ENCODE results near the gene CAPN12.

The CAPN12 gene

GRCh38 chr19:38690146-38690545 lies 54.1 kb downstream of the CAPN12 start:
- H2AFZ ChIP-seq (ENCODE audit: low read depth, low read length), result no peak overlapping the region
- peaks cover 16% of the 10 kb centered on the region for H3K36me3 ChIP-seq (replicated peaks; ENCODE audit: low read depth, low read length)
- H3K27ac ChIP-seq (ENCODE audit: low read length), result no peak overlapping the region
- no peak overlapping the region for H3K9ac ChIP-seq (ENCODE audit: low read length)
- H4K20me1 ChIP-seq (ENCODE audit: insufficient read depth, low read length), result peaks cover 26% of the 10 kb centered on the region
- peaks cover 93% of the 10 kb centered on the region for H3K79me2 ChIP-seq (ENCODE audit: low read length)
- no peak for TF ChIP-seq CTCF (IDR thresholded peaks at IDR 0.05; ENCODE audit: low read depth, low read length)
- no peak for TF ChIP-seq EZH2phosphoT487 (IDR thresholded peaks at IDR 0.05; ENCODE audit: low read depth)
- no peaks in the 10 kb centered on the region for H3K27me3 ChIP-seq (ENCODE audit: low read depth, low read length)
- no peaks in the 10 kb centered on the region for H3K9me3 ChIP-seq (ENCODE audit: insufficient read depth, low read length)
- H3K4me1 ChIP-seq (ENCODE audit: low read length), result peaks cover 63% of the 10 kb centered on the region
- H3K4me3 ChIP-seq (ENCODE audit: low read length), result no peak overlapping the region
- no peak overlapping the region for H3K4me2 ChIP-seq (ENCODE audit: low read length)

GRCh38 chr19:38687837-38688378 lies 56.4 kb downstream of the CAPN12 start:
- peak overlapping the region; percentile 61; the same call in 1 of the 2 replicates for H3K4me2 ChIP-seq (ENCODE audit: low read length)
- peaks cover 11% of the 10 kb centered on the region; the same call in 1 of the 2 replicates for H4K20me1 ChIP-seq (ENCODE audit: insufficient read depth, low read length)

GRCh38 chr19:38686530-38686888 lies 57.8 kb downstream of the CAPN12 start:
- Histone ChIP-seq H3K79me2 (ENCODE audit: low read length) (peaks cover 96% of the 10 kb centered on the region), H3K36me3 (replicated peaks; ENCODE audit: low read depth, low read length) (peaks cover 23% of the 10 kb centered on the region), H3K4me2 (ENCODE audit: low read length) (peak overlapping the region; percentile 72), H3K4me3 (ENCODE audit: low read length) (peak overlapping the region; percentile 18; the same call in 1 of the 2 replicates), H3K4me1 (ENCODE audit: low read length) (peaks cover 69% of the 10 kb centered on the region), H3K9me3 (ENCODE audit: insufficient read depth, low read length) (no peaks in the 10 kb centered on the region), H4K20me1 (ENCODE audit: insufficient read depth, low read length) (no peaks in the 10 kb centered on the region), H2AFZ (ENCODE audit: low read depth, low read length) (no peak overlapping the region), H3K9ac (ENCODE audit: low read length) (peak overlapping the region; percentile 52), H3K27ac (ENCODE audit: low read length) (peak overlapping the region; percentile 82), H3K27me3 (ENCODE audit: low read depth, low read length) (no peaks in the 10 kb centered on the region)
- TF ChIP-seq CTCF (IDR thresholded peaks at IDR 0.05; ENCODE audit: low read depth, low read length) (no peak), EZH2phosphoT487 (IDR thresholded peaks at IDR 0.05; ENCODE audit: low read depth) (no peak)

More at GRCh38 chr19:38687837-38688378, 56.4 kb downstream of the CAPN12 start:
- H2AFZ ChIP-seq (ENCODE audit: low read depth, low read length), result no peak overlapping the region
- TF ChIP-seq CTCF (IDR thresholded peaks at IDR 0.05; ENCODE audit: low read depth, low read length), result no peak
- no peak for TF ChIP-seq EZH2phosphoT487 (IDR thresholded peaks at IDR 0.05; ENCODE audit: low read depth)
- peaks cover 95% of the 10 kb centered on the region for H3K79me2 ChIP-seq (ENCODE audit: low read length)
- H3K4me3 ChIP-seq (ENCODE audit: low read length), result no peak overlapping the region
- H3K4me1 ChIP-seq (ENCODE audit: low read length), result peaks cover 70% of the 10 kb centered on the region
- H3K9ac ChIP-seq (ENCODE audit: low read length), result no peak overlapping the region
- no peaks in the 10 kb centered on the region for H3K27me3 ChIP-seq (ENCODE audit: low read depth, low read length)
- H3K27ac ChIP-seq (ENCODE audit: low read length), result no peak overlapping the region
- H3K36me3 ChIP-seq (replicated peaks; ENCODE audit: low read depth, low read length), result peaks cover 14% of the 10 kb centered on the region
- no peaks in the 10 kb centered on the region for H3K9me3 ChIP-seq (ENCODE audit: insufficient read depth, low read length)

- Histone ChIP-seq H3K27ac (ENCODE audit: low read length) (peak overlapping the region; percentile 82), H3K27me3 (ENCODE audit: low read depth, low read length) (no peaks in the 10 kb centered on the region), H4K20me1 (ENCODE audit: insufficient read depth, low read length) (no peaks in the 10 kb centered on the region), H3K9ac (ENCODE audit: low read length) (peak overlapping the region; percentile 52), H3K36me3 (replicated peaks; ENCODE audit: low read depth, low read length) (peaks cover 26% of the 10 kb centered on the region), H3K4me1 (ENCODE audit: low read length) (peaks cover 69% of the 10 kb centered on the region), H3K4me2 (ENCODE audit: low read length) (peak overlapping the region; percentile 72), H3K79me2 (ENCODE audit: low read length) (peaks cover 98% of the 10 kb centered on the region), H3K4me3 (ENCODE audit: low read length) (peak overlapping the region; percentile 18; the same call in 1 of the 2 replicates), H2AFZ (ENCODE audit: low read depth, low read length) (no peak overlapping the region), H3K9me3 (ENCODE audit: insufficient read depth, low read length) (no peaks in the 10 kb centered on the region)
- peak; percentile 27; the same call in 1 of the 2 replicates for TF ChIP-seq CTCF (IDR thresholded peaks at IDR 0.05; ENCODE audit: low read depth, low read length)
- TF ChIP-seq EZH2phosphoT487 (IDR thresholded peaks at IDR 0.05; ENCODE audit: low read depth), result no peak
Observed at GRCh38 chr19:38685666-38686529, 58.4 kb downstream of the CAPN12 start.
